Chondrocyte (in vitro differentiated cells): ENCODE results near the gene HERC5. TPM values are rescaled to one million over a fixed set of nuclear protein-coding genes. Genes with fewer than 3 reads are reported as not detected.

Source experiments
- DNase-seq: peaks from one replicate; pipeline ENCODE4 v3.0.0; 2021; ENCODE audit warnings: mixed read lengths, low spot score
- H3K27ac Mint-ChIP-seq: one replicate; pipeline ENCODE4 v1.8.0; 2021; ENCODE audit warnings: mild to moderate bottlenecking, moderate library complexity, mixed read lengths; ENCODE audit not compliant: unreplicated experiment
- H3K27me3 Mint-ChIP-seq: 2 replicates; pipeline ENCODE4 v1.8.0; 2021; ENCODE audit warnings: low read depth, mixed read lengths
- H3K36me3 Mint-ChIP-seq: 2 replicates; pipeline ENCODE4 v1.8.0; 2021; ENCODE audit warnings: low read depth, mixed read lengths
- H3K4me1 Mint-ChIP-seq: 2 replicates; pipeline ENCODE4 v1.8.0; 2021; ENCODE audit warnings: low read depth, mild to moderate bottlenecking, mixed read lengths
- H3K4me3 Mint-ChIP-seq: one replicate; pipeline ENCODE4 v1.8.0; 2021; ENCODE audit warnings: mild to moderate bottlenecking, moderate library complexity, mixed read lengths; ENCODE audit not compliant: unreplicated experiment
- H3K9me3 Mint-ChIP-seq: 2 replicates; pipeline ENCODE4 v1.8.0; 2021; ENCODE audit warnings: low read depth, mixed read lengths
- total RNA-seq: library from RNA; stranded (reverse); gene quantifications from 3 replicates; pipeline ENCODE4 v1.2.1, GENCODE V29; 2021
- TF ChIP-seq, protein P1 (sequence below): fragments of 200-600 bp; sonication (generic); IDR thresholded peaks from 2 replicates; pipeline ENCODE4 v1.5.0; 2021; ENCODE audit warnings: antibody characterized with exemption, mild to moderate bottlenecking, moderate library complexity

The HERC5 gene
- total RNA-seq, 1 donor from 2014 or later: 0.40 TPM

DNA sequence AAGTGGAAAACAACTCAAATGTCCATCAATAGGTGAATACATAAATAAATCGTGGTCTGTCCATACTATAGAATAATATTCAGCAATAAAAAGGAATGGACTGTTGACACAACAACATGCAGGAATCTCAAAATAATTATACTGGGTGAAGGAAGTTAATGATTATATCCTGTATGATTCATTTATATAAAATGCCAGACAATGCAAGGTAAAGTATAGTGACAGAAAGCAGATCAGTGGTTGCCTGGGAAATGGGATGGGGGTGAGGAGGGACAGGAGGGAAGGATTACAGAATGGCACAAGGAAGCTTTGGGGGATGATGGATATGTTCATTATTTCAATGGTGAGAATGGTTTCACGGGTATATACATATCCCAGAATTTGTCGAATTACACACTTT, 54.3 kb downstream of the HERC5 start:
- TF ChIP-seq, protein P1, sequence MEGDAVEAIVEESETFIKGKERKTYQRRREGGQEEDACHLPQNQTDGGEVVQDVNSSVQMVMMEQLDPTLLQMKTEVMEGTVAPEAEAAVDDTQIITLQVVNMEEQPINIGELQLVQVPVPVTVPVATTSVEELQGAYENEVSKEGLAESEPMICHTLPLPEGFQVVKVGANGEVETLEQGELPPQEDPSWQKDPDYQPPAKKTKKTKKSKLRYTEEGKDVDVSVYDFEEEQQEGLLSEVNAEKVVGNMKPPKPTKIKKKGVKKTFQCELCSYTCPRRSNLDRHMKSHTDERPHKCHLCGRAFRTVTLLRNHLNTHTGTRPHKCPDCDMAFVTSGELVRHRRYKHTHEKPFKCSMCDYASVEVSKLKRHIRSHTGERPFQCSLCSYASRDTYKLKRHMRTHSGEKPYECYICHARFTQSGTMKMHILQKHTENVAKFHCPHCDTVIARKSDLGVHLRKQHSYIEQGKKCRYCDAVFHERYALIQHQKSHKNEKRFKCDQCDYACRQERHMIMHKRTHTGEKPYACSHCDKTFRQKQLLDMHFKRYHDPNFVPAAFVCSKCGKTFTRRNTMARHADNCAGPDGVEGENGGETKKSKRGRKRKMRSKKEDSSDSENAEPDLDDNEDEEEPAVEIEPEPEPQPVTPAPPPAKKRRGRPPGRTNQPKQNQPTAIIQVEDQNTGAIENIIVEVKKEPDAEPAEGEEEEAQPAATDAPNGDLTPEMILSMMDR: no peak
- Mint-ChIP-seq H3K27ac (no peak overlapping the region), H3K4me1 (no peaks in the 10 kb centered on the region), H3K36me3 (no peaks in the 10 kb centered on the region), H3K27me3 (no peaks in the 10 kb centered on the region), H3K9me3 (no peaks in the 10 kb centered on the region), H3K4me3 (no peak overlapping the region)
- DNase-seq: no peak

DNA sequence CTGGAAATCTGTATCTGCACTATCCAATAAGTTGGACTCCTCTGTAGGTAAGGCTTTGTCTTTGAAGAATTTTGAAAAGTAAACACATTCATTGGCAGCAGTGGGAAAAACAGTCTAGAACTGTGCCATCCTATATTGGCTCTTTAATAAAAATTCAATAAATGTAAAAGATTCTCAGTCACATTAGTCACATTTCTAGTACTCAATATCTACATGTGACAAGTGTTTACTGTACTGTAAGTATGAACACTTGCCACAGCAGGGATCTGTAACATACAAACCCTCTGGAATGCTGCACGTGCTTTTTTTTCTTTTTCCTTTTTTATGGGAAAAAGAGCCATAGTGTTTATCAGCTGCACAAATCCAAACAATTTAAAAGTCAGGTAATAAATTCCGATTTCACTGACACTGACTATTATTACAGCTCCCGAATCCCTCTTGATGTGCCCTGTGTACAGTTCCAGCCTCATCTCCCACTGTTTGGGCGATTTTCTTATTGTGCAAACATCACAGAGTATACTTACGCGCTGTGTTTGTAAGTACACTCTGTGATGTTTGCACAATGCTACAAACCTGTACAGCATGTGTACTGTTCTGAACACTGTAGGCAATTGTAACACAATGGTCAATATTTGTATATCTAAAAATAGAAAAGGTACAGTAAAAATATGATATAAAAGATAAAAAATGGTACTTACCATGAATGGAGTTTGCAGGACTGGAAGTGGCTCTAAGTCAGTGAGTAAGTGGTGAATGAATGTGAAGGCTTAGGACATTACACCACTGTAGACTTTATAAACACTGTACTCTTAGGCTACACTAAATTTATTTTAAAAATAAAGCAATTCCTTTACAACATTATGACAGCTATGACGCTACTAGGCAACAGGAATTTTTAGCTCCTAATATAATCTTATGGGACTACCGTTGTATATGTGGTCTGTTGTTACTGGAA, 57.9 kb downstream of the HERC5 start:
- Mint-ChIP-seq H3K27me3 (no peaks in the 10 kb centered on the region), H3K36me3 (no peaks in the 10 kb centered on the region), H3K4me3 (no peak overlapping the region), H3K27ac (no peak overlapping the region), H3K4me1 (no peaks in the 10 kb centered on the region), H3K9me3 (no peaks in the 10 kb centered on the region)
- DNase-seq: no peak
- TF ChIP-seq, protein P1: no peak

DNA sequence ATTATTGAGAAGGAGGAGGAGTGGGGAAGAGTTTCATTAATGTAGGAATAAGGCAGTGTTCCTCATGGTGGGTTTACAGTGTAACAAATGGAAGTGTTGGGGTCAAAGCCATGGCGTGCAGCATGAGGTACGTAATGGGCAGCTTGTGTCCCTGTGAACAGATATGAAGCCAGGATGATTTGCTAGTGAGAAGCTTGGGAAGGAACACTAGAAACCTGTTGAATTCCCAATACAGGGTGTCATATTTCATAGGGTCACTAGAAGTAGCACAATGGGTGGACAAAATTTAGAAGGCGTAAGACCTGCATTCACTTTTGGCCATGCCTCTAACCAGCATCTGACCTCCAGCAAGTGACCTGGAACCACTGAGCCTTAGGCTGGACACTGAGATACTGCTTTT, 59.8 kb downstream of the HERC5 start:
- DNase-seq: no peak
- Mint-ChIP-seq H3K9me3 (no peaks in the 10 kb centered on the region), H3K36me3 (peaks cover 3% of the 10 kb centered on the region), H3K27ac (no peak overlapping the region), H3K4me3 (no peak overlapping the region), H3K27me3 (no peaks in the 10 kb centered on the region), H3K4me1 (peaks cover under 1% of the 10 kb centered on the region)
- TF ChIP-seq, protein P1: no peak

DNA sequence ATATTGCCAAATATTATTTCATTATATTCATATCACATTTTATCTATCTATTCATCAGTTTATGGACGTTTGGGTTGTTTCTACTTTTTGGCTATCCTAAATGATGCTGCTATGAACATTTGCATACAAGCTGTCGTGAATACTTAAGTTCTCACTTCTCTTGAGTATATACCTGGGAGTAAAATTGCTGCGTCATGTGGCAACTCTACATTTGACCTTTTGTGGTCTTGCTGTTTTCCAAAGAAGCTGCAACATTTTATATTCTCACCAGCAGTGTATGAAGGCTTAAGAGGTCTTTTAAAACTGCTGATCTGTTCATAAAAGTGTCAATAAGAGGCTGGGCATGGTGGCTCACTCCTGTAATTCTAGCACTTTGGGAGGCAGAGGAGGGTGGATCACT, 60.9 kb downstream of the HERC5 start:
- Mint-ChIP-seq H3K4me1 (peaks cover 11% of the 10 kb centered on the region), H3K4me3 (no peak overlapping the region), H3K27me3 (no peaks in the 10 kb centered on the region), H3K27ac (no peak overlapping the region), H3K9me3 (no peaks in the 10 kb centered on the region), H3K36me3 (peaks cover 3% of the 10 kb centered on the region)
- TF ChIP-seq, protein P1: no peak
- no peak for DNase-seq

DNA sequence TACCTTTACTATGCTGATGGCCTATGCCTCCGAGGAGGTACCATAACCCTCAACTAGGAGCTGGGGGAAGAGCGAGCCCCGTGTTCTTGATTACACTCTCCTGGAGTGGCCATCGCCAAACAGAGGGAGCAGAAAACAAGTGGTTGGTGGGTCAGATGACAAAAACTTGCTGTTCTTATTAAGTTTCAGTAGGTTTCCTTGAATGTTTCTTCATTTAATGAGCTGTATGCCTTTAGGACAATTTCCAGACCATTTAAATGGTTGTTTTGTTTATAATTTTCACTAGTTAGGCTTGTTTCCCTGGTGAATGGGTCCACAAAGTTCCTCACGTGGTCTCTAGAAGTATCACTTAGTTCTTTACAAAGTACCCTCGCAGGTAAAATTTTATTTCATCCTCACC, 62.0 kb downstream of the HERC5 start:
- no peak for DNase-seq
- TF ChIP-seq, protein P1: no peak
- Mint-ChIP-seq H3K4me3 (no peak overlapping the region), H3K27ac (no peak overlapping the region), H3K9me3 (no peaks in the 10 kb centered on the region), H3K27me3 (no peaks in the 10 kb centered on the region), H3K4me1 (peaks cover 12% of the 10 kb centered on the region), H3K36me3 (peaks cover 3% of the 10 kb centered on the region)
